A673 (cell line): ENCODE data around the gene IRF2BP2.

ENCODE experiments used
- CTCF ChIP-seq: fragments of 300-800, 200-600 bp; sonication (generic); conservative IDR thresholded peaks from 2 replicates; pipeline ENCODE4 v1.5.1; 2017; ENCODE audit warnings: low read depth, mild to moderate bottlenecking, antibody characterized with exemption, low read length, moderate library complexity, mixed read lengths
- EZH2 ChIP-seq: fragments of 200-600 bp; sonication (generic); IDR thresholded peaks from 2 replicates; pipeline ENCODE4 v1.6.1; 2017; ENCODE audit warnings: borderline replicate concordance, low read depth, mild to moderate bottlenecking, mixed read lengths, antibody characterized with exemption, low read length; ENCODE audit not compliant: poor library complexity, severe bottlenecking

DNA sequence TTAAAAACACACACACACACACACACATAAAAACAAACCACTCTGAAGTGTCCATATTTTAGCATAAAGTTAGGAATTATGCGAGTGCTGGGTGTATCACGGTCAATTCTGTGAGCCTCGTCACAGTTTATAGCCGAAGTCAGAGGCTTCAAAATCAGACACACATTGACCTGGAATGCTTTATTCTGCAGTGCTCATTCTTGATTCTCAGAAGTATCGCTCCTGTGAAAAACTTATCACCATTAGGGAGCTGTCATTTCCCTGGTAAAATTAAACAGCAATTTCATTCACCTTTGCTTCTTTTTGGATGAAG lies 8.7 kb upstream of the IRF2BP2 start:
- TF ChIP-seq EZH2 (no peak), CTCF (no peak)
